Measurements from ENCODE around the gene MET. TPM values are rescaled to one million over a fixed set of nuclear protein-coding genes. Genes with fewer than 3 reads are reported as not detected.
"Not testable (repeated sequence)": the region's sequence is repeated elsewhere in the genome, so short reads cannot be mapped to it uniquely, and the experiment has no call there.

The MET gene
- total RNA-seq, 1 donor from 2014 or later: 46.0 TPM

DNA sequence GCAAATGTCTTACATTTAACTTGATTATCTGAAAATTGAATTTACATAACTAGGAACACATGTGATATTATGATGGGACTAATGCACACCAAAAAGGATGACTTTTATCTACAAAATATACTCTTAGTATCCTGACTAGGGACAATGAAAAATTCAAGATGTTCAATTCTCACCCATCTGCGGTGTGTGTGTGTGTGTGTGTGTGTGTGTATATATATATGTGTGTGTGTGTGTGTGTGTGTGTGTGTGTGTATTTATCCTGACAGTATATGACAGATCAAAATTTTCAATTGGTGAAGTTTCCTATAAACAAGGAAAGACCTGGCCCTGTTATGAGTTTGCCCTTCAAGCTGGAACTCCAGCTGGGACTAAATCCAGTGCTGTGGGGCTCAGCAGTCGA, 40.3 kb upstream of the MET start:
- DNase-seq (ENCODE audit: low spot score, unreplicated experiment): no peak
- Mint-ChIP-seq H3K4me1 (ENCODE audit: low read depth) (peaks cover 2% of the 10 kb centered on the region), H3K36me3 (ENCODE audit: insufficient read depth) (no peaks in the 10 kb centered on the region), H3K9me3 (ENCODE audit: low read depth) (no peaks in the 10 kb centered on the region), H3K27me3 (peaks cover 2% of the 10 kb centered on the region), H3K4me3 (ENCODE audit: low read depth) (no peak overlapping the region), H3K27ac (no peak overlapping the region)
- no peak for TF ChIP-seq CTCF (IDR thresholded peaks at IDR 0.05; ENCODE audit: unreplicated experiment)

- no peaks in the 10 kb centered on the region for H3K36me3 Mint-ChIP-seq (ENCODE audit: insufficient read depth)
- H3K27me3 Mint-ChIP-seq: peaks cover 2% of the 10 kb centered on the region
- peaks cover 2% of the 10 kb centered on the region for H3K4me1 Mint-ChIP-seq (ENCODE audit: low read depth)
- H3K4me3 Mint-ChIP-seq (ENCODE audit: low read depth): no peak overlapping the region
- TF ChIP-seq CTCF (IDR thresholded peaks at IDR 0.05; ENCODE audit: unreplicated experiment): no peak
- DNase-seq (ENCODE audit: low spot score, unreplicated experiment): no peak
- H3K27ac Mint-ChIP-seq: no peak overlapping the region
- H3K9me3 Mint-ChIP-seq (ENCODE audit: low read depth): no peaks in the 10 kb centered on the region
These were observed 39.6 kb upstream of the MET start for GRCh38 chr7:116632384-116632783.

DNA sequence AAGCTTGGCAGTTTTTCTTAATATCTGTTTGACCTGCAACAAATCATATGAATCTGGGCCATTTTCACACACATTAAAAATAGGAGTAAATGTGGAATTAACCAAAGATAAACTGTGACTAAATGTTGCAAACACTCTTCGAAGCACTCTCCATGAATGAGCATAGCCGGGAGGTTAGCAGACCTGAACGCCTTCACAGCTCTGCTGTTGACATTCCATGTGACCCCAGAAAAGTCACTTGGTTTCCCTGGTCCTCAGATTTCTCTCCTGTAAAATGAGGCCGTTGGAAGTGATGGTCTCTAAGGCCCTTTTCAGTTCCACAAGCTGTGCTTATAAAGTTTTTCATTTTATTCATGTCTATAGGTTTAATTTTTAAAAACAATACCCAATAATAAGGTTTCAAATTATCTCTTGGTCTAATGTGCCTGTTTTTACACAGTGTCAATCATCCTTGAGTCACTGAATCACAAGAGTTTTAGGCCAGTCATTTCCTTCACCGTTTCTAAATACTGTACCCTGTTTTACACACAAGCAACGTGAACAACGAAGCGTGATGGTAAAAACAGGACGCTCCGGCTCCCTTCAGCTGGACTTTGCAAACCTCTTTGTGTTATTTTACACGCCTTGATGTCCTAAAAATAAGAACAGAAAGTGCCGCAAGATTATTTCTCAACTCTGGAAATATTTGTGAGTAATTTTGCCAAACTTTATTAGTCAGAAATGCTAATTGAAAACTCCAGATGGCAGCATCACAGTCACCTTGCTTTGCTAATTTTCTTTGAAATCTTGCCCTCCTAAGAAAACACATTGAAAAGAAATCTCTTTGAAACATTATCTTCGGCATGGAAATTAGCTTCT, 38.6 kb upstream of the MET start:
- Mint-ChIP-seq H3K36me3 (ENCODE audit: insufficient read depth) (no peaks in the 10 kb centered on the region), H3K4me1 (ENCODE audit: low read depth) (peaks cover 2% of the 10 kb centered on the region), H3K27ac (no peak overlapping the region), H3K9me3 (ENCODE audit: low read depth) (no peaks in the 10 kb centered on the region), H3K4me3 (ENCODE audit: low read depth) (no peak overlapping the region), H3K27me3 (peaks cover 2% of the 10 kb centered on the region)
- no peak for DNase-seq (ENCODE audit: low spot score, unreplicated experiment)
- no peak for TF ChIP-seq CTCF (IDR thresholded peaks at IDR 0.05; ENCODE audit: unreplicated experiment)

- no peaks in the 10 kb centered on the region for H3K27me3 Mint-ChIP-seq
- no peak for TF ChIP-seq CTCF (IDR thresholded peaks at IDR 0.05; ENCODE audit: unreplicated experiment)
- no peak overlapping the region for H3K4me3 Mint-ChIP-seq (ENCODE audit: low read depth)
- no peak overlapping the region for H3K27ac Mint-ChIP-seq
- no peak for DNase-seq (ENCODE audit: low spot score, unreplicated experiment)
- H3K9me3 Mint-ChIP-seq (ENCODE audit: low read depth): peaks cover 3% of the 10 kb centered on the region
- no peaks in the 10 kb centered on the region for H3K4me1 Mint-ChIP-seq (ENCODE audit: low read depth)
- H3K36me3 Mint-ChIP-seq (ENCODE audit: insufficient read depth): peaks cover 1% of the 10 kb centered on the region
These were observed 35.0 kb upstream of the MET start for GRCh38 chr7:116636997-116637396.

DNA sequence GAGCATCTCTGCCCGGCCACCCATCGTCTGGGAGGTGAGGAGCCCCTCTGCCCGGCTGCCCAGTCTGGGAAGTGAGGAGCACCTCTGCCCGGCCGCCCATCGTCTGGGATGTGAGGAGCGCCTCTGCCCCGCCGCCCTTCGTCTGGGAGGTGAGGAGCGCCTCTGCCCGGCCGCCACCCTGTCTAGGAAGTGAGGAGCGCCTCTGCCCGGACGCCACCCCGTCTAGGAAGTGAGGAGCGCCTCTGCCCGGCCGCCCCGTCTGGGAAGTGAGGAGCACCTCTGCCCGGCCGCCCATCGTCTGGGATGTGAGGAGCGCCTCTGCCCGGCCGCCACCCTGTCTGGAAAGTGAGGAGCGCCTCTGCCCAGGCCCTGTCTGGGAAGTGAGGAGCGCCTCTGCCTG, 33.4 kb upstream of the MET start:
- not testable (repeated sequence) for H3K4me1 Mint-ChIP-seq (ENCODE audit: low read depth); H3K27me3 Mint-ChIP-seq; DNase-seq (ENCODE audit: low spot score, unreplicated experiment); H3K36me3 Mint-ChIP-seq (ENCODE audit: insufficient read depth); H3K4me3 Mint-ChIP-seq (ENCODE audit: low read depth); H3K9me3 Mint-ChIP-seq (ENCODE audit: low read depth); H3K27ac Mint-ChIP-seq
